GM20000 (cell line): ENCODE results near the gene CC2D1A.
"Not testable (repeated sequence)": the region's sequence is repeated elsewhere in the genome, so short reads cannot be mapped to it uniquely, and the experiment has no call there.

Experiments used
- DNase-seq: peaks from one replicate; pipeline ENCODE4 v3.0.0; 2012; ENCODE audit warnings: low spot score
- TF ChIP-seq, protein P1 (sequence below): IDR thresholded peaks from 2 replicates; pipeline ENCODE4 v1.5.1; 2012; ENCODE audit warnings: mild to moderate bottlenecking, control low read depth; ENCODE audit errors: extremely low read depth, missing control alignments

CC2D1A gene

DNA sequence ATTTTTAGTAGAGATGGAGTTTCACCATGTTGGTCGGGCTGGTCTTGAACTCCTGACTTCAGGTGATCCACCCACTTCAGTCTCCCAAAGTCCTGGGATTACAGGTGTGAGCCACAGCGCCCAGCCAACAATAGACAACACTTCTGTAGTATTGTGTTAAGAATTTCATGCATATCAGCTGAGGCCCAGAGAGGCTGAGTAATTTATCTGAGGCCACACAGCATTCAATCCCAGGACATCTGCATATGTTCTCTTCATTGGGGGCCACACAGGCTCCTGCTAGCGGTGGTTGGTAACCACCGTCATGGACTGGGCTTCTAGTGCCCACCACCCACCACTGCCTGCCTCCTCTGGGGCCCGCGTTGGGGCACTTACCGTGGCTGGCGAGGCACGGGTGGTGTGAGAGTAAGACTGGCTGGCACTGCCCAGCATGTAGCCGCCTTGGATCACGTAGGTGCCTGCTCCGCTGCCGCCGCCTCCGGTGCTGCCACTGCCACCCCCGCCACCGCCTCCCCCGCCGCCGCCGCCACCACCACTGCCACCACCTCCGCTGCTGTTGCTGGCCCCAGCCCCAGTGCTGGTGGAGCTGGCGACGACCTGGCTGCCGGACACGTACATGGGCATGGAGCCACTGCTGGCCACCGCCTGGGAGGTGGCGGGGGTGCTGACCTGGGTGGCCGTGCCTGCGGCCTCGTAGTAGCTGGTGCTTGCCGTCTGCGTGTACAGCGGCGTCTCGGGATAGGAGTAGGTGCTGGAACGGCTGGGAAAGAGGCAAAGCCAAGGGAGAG, 66.6 kb downstream of the CC2D1A start:
- DNase-seq, result no peak
- TF ChIP-seq, protein P1, sequence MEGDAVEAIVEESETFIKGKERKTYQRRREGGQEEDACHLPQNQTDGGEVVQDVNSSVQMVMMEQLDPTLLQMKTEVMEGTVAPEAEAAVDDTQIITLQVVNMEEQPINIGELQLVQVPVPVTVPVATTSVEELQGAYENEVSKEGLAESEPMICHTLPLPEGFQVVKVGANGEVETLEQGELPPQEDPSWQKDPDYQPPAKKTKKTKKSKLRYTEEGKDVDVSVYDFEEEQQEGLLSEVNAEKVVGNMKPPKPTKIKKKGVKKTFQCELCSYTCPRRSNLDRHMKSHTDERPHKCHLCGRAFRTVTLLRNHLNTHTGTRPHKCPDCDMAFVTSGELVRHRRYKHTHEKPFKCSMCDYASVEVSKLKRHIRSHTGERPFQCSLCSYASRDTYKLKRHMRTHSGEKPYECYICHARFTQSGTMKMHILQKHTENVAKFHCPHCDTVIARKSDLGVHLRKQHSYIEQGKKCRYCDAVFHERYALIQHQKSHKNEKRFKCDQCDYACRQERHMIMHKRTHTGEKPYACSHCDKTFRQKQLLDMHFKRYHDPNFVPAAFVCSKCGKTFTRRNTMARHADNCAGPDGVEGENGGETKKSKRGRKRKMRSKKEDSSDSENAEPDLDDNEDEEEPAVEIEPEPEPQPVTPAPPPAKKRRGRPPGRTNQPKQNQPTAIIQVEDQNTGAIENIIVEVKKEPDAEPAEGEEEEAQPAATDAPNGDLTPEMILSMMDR, result no peak

GRCh38 chr19:13973479-13973878, 67.5 kb downstream of the CC2D1A start:
- not testable (repeated sequence) for DNase-seq

- TF ChIP-seq, protein P1, result no peak
- no peak for DNase-seq
Observed at GRCh38 chr19:13974073-13974472, 68.1 kb downstream of the CC2D1A start.

- TF ChIP-seq, protein P1, result no peak
- DNase-seq, result no peak
Observed at GRCh38 chr19:13975870-13976269, 69.9 kb downstream of the CC2D1A start.

- TF ChIP-seq, protein P1, result no peak
- DNase-seq, result no peak
Observed at GRCh38 chr19:13976446-13976845, 70.4 kb downstream of the CC2D1A start.

- TF ChIP-seq, protein P1, result no peak
Observed at GRCh38 chr19:13977803-13978202, 71.8 kb downstream of the CC2D1A start.

GRCh38 chr19:13978351-13979243, 72.6 kb downstream of the CC2D1A start:
- DNase-seq, result no peak
- TF ChIP-seq, protein P1, result no peak

More at GRCh38 chr19:13977803-13978202, 71.8 kb downstream of the CC2D1A start:
- DNase-seq, result no peak
